ENCODE data around the gene PALLD.

PALLD gene

DNA sequence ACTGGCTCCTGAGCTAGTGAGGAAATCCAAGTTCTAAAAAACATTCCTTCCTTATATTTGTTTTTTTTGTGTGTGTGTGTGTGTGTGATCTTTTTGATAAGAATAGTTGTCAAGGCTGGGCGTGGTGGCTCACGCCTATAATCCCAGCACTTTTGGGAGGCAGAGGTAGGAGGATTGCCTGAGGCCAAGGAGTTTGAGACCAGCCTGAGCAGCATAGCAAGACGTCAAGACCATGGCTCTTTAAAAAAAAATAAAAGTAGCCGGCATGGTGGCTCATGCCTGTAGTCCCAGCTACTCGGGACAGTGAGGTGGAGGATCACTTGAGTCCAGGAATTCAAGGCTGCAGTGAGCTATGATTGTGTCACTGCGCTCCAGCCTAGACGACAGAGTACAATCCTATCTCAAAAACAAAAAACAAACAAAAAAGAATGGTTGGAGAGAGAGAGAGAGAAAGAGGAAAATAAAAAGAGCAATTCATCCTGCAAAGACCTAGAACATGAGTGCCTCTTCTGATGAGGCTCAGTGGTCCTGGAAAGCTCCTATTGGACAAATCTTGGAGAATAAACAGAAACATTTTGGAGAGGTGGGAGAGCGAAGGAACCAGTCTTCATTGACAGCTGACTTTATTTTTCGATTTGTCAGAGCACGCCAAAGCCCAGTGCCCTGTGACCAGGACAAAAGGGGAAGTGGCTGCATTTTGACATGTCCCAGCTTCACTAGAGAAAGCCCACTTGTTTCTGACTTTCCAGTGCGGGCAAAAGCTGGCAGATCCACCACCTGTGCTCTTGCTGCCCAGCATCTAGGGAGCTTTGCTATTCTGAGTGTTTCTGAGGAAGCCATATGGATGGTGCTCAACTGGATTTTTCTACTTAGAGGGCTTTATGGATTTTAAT, 244.7 kb downstream of the PALLD start:
- DNase-seq, result peak in 1 of 10 donors; percentile 37
- intact Hi-C loops (cut with DNase I), result no loop called here

DNA sequence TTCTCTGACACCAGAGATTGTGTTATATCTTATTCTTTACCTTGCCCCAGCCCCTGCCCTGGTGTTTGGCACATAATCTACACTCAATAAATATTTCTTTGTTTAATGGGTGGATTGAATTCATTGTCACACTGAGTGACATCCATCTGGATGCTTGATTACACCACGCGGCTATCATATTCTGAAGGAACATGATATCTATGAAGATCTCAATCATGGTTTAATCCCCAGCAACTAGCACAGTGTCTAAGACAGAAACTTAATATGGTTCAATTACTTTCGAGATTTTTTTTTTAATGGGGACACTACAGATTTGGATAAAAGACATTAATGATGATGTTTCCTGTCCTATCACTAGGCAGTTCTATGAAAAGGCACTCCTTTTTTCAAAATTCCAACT, 246.3 kb downstream of the PALLD start:
- intact Hi-C loops (cut with DNase I), result no loop called here

DNA sequence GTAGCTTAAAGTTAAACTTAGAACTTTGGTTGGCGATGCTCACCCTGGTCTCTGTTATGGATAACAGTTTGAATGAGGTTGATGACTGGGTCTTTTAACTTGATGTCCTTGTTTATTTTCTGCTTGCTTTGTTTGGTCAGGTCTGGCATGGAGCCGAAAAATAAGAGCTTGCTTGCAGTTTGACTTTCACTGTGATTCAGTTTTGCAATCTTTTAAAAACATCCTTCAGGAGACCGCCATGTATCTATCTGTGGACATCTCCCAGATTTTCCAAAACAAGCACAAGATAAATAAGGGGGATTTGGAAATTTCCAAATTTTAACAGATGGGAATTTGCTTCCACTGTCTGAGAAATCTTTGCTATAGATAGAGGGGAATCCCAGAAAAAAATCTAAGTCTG, 246.7 kb downstream of the PALLD start:
- intact Hi-C loops (cut with DNase I), result no loop called here
- DNase-seq, result no peak

More for the DNA sequence above, 246.3 kb downstream of the PALLD start:
- no peak for DNase-seq

DNA sequence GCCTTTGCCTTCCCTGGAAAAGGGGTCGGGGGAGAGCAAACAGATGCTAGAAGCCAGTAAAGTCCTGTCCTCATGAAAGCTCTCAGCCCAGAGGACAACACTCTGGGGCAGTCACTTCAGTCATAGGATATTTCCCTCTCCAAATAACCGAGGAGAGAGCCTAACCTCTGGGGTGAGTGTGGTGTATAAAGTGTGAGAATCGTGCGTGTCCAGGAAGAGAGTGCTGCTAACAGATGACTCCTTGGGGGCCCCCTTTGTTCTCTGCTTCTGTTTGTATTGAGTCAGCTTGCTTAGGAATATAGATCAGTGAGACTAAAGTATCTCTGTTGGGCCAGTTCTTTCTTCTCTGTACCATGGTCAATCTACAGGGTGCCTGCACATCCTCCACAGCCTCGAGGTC, 247.2 kb downstream of the PALLD start:
- intact Hi-C loops (cut with DNase I), result no loop called here
- no peak for DNase-seq

DNA sequence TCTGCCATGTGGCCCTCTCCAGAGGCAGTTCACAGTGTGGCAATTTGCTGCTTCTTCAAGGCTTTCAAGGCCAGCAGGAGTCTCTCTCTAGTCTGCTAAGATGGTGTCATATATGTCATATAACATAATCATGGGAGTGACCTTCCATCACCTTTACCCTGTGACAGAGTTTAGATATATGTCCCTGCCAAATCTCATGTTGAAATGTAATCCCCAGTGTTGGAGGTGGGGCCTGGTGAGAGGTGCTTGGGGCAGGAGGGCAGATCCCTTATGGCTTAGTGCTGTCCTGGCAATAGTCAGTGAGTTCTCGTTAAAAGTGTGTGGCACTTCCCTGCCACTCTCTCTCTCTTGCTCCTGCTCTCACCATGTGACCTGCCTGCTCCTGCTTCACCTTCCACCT, 252.0 kb downstream of the PALLD start:
- no peak for DNase-seq
- intact Hi-C loops (cut with DNase I), result no loop called here

DNA sequence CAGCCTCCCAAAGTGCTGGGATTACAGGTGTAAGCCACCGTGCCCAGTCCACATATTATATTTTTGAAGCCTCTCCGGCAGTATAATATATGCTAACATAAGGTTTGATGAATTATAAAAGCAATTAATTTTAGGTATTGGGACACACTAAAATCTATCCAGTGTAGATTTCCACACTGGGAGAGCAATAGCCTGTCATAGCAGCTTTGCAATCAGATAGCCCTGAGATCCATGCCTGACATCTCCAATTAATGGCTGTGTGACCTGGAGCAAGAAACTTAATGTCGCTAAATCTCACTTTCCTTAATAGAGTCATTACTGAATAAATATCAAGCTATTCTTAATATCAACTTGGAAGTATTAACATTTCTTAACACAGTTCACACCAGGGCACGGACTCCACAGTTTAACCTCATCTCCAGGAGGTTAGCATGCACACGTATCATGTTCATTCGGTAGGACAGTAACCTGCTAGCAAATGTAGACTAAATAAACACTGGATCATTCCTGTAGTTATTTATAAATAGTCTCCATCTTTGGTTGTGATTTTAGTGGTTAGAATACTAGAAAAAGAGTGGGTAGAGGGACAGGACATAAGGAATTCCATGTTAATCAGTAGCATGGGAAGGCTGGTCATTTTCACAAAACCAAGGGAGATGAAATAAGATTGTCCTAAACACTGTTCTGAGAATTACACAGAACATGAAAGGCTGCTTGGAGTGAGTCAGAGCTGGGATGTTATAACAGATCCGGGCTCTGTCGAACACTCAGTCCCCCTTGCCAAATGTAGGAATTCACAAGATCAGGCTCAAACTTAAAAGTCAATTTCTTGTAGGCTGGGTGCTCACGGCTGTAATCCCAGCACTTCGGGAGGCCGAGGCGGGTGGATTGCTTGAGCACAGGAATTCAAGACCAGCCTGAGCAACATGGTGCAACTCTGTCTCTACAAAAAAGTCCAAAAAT, 254.7 kb downstream of the PALLD start:
- no peak for DNase-seq
- intact Hi-C loops (cut with DNase I), result no loop called here

DNA sequence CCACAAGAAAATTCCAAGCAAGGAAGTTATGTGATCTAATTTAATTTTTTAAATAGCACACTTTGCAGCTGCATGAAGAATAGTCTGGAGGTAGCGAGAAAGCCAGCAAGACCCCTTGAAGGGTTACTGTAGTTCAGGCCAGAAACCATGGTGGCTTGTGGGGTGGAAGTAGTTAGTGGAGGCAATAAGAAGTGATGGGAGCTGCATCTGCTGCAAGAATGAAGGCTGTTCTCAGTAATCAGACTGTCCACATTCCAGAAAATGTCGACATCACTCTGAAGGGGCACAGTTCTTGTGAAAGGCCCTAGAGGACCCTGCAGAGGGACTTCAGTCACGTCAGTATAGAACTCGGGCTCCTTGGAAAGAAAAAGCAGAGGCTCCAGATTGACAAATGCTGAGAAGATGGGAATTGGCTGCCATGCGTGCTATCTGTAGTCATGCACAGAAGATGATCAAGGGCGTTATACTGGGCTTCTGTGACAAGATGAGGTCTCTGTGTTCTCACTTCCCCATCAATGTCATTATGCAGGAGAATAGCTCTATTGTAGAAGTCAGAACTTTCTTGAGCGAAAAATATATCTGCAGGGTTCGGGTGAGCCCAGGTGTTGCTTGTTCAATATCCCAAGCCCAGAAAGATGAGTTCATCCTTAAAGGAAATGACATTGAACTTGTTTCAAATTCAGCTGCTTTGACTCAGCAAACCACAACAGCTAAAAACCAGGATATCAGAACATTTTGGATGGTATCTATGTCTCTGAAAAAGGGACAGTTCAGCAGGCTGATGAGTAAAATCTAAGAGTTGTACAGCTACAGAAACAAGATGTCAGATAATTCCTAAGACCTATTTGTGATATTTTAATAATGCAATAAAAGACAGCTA, 259.0 kb downstream of the PALLD start:
- intact Hi-C loops (cut with DNase I), result no loop called here

DNA sequence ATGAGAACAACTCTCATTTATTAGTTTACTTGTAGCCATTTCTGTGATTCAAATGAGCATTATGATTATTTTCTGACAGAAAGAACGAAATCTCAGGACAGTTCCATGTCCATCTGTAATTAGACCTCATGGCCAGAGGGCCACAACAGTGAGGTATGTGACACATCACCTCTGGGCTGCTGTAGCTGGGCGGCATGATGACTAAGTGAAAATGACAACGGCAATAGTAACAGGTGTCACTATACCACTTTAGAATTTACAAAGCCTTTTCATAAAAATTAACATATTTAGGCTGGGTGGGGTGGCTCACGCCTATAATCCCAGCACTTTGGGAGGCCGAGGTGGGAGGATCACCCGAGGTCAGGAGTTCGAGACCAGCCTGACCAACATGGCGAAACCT, 260.6 kb downstream of the PALLD start:
- intact Hi-C loops (cut with DNase I), result no loop called here
- no peak for DNase-seq

More for the DNA sequence above, 259.0 kb downstream of the PALLD start:
- DNase-seq, result no peak

DNA sequence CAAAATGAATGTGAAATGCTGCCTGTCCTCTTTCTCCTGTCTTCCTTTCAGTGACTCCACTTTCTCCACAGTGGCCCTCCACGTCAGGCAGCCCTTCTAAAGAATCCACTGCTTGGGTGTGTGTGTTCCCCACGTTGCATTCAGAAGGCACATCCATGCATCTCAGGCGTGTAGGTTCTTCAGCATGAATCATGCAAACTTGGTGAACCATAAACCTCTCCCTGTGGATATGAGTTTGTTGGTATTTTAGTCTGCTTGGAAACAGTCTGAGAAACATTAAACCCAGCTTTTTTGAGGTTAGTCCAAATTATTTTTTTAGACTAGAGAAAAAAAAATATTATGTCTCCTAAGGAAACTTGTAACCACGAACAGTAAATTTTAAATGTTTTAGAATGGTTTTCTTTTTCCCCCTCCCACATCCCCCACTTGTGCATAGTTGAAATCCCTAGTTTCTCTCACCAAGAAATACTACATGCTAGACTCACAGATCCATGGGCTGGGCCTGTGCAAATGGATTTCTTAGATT, 261.6 kb downstream of the PALLD start:
- intact Hi-C loops (cut with DNase I), result no loop called here
- DNase-seq, result no peak

DNA sequence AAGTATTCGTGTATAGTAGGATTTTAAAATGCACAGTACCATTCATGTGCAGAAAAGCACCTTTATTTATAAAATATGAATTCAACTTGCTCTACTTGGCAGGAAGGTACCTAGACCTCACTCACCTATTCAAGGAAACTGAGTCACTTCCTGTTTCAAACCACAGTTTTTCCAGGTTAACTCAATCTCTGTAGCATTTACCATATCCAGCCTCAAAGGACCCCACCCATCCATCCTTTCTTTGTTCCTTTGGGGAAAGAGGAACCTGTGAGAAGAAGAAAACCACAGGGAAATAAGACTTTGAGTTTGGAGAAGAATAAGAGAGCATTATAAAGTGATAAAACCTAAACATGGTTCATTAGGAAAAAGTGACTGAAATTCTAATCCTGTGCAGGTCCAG, 262.5 kb downstream of the PALLD start:
- no peak for DNase-seq
- intact Hi-C loops (cut with DNase I), result no loop called here

DNA sequence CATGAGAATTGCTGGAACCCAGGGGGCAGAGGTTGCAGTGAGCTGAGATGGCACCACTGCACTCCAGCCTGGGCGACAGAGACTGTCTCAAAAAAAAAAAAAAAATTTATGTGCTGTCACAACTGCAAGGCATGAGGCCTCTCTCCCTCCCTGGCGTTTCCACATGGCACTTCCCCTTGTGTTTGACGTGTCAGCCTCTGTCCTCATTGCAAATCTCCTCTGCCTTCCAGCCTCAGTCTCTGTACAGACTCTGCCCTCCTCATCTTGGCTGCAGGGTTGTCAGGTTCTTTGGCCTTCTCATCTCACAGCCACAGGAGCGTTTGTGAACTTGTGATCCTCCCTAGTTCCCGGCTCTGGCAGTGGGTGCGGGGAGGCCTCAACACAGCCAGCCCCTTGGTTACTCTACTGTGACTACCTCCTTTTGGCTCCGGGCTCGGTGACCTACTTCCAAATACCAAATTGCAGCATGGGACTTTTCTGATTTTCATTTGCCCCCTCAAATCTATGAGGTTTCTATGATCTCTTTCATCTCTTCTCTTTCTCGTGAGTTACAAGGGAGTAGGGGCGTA, 263.2 kb downstream of the PALLD start:
- intact Hi-C loops (cut with DNase I), result no loop called here
- no peak for DNase-seq

DNA sequence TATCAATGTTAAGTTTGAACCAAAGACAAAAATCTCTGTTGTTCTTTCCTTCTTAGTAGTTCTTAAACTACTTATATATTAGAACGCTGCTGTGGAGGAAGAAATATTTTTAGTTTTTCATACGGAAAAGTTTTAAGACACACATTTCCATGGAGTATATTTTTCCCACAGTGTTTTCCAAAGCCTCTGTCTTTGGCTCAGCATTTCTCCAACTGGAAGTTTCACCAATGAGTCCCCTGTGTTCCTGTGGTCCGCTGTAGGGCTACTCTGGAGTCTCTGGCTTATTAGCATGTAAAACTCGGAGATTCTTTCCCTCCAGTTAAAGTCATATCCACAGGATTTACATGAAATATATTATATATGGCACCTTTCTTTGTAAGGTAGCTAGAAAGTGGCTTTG, 264.2 kb downstream of the PALLD start:
- intact Hi-C loops (cut with DNase I), result no loop called here
- DNase-seq, result no peak

DNA sequence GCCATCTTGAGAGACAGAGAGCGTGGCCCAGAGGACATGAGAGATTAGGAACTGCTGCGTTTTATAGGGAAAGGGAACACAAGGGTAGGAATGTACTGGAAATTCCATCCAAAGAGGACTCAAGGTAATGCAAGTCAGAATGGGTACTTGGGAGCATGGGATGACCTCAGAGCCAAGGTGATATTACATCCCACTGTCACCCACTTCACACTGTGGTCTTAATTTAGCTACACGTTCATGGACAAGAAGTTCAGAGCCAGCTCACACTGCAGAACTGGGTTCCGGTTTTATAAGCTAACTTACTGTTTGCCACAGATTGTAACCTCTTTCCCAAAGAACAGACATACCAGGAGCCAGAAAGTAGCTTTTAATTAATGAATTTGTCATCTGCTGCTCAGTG, 268.5 kb downstream of the PALLD start:
- intact Hi-C loops (cut with DNase I), result no loop called here
- DNase-seq, result no peak

DNA sequence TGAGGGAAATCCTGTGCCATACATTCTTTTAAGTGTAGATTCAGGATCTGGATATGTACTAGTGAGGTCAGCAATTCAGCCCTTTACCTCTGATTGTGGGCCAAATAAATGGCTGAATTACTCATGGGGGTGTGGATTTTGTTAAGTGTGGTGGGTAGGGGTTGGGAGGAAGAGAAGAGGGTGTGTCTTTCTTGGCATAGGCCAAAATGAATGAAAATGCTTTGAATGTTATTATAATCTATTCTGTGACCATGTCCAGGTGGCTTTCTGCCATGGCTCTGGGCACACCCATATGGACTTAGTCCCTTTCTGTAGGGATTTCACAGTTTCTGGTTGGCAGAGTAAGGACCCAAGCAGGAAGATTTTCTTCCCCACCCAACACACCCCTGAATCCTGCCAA, 268.9 kb downstream of the PALLD start:
- DNase-seq, result no peak

DNA sequence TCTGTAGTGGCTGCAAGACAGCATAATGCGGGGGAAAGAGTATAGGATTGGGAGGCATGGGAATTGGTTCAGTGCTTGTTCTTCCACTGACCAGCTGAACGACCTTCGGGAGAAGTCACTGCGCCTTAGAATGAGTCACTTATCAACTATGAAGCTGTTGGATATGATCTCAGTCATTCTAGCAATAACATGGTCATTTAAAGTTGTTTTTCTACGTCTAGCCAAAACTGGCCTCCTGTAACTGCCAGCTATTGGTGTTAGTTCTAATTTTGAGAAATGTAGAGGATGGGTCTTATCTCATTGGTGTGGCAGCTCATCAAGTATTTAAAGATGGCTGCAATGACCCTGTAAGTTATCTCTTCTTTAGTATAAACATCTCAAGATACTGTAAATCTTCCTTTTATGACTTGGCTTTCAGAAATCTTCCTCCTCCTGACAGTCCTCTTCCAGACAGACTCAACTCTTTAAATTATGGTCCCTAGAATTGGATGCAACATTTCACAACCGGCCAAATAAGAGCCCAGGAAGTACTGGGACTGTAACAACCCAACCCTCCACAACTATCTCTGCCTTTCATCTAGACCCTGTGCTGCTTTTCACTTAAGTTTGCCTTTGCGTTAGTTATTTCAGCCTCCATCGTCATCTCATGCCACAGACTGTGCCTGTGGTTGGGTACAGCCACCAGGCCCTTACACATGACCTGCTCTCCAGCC, 269.9 kb downstream of the PALLD start:
- intact Hi-C loops (cut with DNase I), result no loop called here

More for the DNA sequence above, 268.9 kb downstream of the PALLD start:
- intact Hi-C loops (cut with DNase I), result no loop called here

DNA sequence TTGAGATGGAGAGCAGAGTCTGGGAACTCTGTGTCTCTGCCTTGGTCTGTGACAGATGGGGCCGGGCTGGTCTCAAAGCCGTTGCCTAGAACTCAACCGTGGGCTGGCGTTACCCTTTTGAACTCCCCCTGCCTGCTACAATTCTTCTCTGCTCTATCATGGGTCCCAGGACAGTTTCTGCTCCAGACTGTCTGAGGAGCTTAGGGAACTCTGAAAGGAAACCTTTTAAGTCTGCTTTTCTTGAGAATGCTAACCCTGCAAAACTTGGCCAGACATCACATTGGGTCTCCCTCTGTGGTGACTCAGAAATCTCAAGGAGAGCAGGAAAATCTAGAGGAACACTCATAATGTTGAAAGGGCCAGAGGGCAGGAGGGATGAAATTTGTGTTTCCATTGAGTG, 272.6 kb downstream of the PALLD start:
- DNase-seq, result no peak
- intact Hi-C loops (cut with DNase I), result no loop called here

More for the DNA sequence above, 269.9 kb downstream of the PALLD start:
- no peak for DNase-seq

DNA sequence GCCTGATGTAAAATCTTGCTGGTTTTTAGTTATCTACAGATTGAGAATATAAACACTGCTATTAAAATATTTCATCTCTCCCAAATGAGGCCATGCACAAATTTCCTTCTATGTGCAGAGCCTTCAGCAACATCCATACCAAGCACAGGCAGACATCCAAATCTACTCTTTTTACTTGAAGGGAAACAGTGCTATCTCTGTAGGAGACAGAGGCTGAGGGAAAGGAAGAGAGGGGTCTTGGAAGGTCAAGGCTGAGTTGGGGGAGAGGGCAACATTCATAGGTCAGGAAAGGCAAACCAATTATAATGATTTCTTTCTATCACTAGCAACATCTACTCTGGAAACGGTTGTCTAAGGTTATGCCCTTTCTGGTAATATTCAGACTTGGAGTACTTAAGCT, 273.0 kb downstream of the PALLD start:
- intact Hi-C loops (cut with DNase I), result no loop called here
- no peak for DNase-seq

DNA sequence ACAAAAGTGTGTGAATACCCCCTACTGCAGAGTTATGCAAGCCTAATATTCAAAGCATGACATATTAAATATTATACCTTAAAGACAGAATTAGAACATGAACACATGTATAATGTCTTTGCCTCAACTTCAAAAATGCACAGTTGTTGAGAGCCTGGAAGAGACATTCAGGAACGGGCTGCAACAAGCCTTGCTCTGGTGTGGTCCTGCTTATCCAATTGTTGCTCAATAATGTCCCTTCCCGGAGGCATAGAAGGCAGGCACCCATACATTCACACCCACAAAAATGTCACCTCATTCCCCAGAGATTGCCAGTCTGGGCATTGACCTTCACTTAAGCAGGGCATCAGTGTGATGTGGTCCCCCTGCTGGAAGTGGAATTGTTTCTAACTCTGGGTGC, 274.4 kb downstream of the PALLD start:
- no peak for DNase-seq

More for the DNA sequence above, 274.4 kb downstream of the PALLD start:
- intact Hi-C loops (cut with DNase I), result no loop called here

All from posterior cingulate gyrus (tissue), 11 donors.